ENCODE measurements around the gene PAGE3. TPM values are rescaled to one million over a fixed set of nuclear protein-coding genes. Genes with fewer than 3 reads are reported as not detected.
A peak's percentile ranks its signal among the peaks of the same experiment; 100 is the strongest.

Gene PAGE3, protein sequence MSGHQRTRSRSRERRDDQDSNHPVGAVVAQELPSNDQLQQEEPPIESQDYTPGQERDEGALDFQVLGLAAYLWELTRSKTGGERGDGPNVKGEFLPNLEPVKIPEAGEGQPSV
- polyA plus RNA-seq (ENCODE audit: insufficient read length in 3 of 3): not detected
- long read RNA-seq, donor 1: 0 reads
- long read RNA-seq, donor 2: 0 reads
- long read RNA-seq, donor 3: 0 reads
- long read RNA-seq, donor 4: 0 reads
- long read RNA-seq, donor 5: 0 reads
- long read RNA-seq, donor 6: 0 reads
- long read RNA-seq, donor 7: 0 reads
- long read RNA-seq, donor 8: 0 reads
- long read RNA-seq, donor 9: 0 reads
- long read RNA-seq, donor 10: 0 reads
- long read RNA-seq, donor 11: 0 reads
- long read RNA-seq, donor 12: 0 reads
- long read RNA-seq, donor 13: 0 reads
- long read RNA-seq, donor 14: 0 reads
- long read RNA-seq, donor 15: 0 reads
- long read RNA-seq, donor 16: 0 reads

DNA sequence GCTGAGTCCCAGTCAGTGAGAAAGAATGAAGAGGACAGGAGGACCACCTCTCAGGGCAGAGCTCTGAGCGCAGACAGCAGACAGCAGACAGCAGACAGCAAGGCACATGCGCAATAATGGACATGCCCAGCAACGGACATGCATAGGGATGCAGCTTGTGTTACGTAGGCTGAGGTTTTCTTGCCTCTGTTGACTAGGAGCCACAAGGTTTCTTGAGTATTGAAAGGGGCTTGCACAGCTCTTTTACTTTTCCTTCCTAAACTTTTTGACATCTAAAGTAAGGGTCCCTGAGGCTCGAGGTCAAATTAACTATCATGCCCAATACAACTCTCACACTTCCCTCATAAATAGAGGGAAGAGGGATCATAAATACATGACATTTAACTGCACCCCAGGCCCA is at the start of gene PAGE3:
TSS of gene PAGE3 (minus strand) at position 101 of the 400 bp plus-strand sequence. CDS start 1,013 bp downstream, outside the sequence.
- DNase-seq: no peak

DNA sequence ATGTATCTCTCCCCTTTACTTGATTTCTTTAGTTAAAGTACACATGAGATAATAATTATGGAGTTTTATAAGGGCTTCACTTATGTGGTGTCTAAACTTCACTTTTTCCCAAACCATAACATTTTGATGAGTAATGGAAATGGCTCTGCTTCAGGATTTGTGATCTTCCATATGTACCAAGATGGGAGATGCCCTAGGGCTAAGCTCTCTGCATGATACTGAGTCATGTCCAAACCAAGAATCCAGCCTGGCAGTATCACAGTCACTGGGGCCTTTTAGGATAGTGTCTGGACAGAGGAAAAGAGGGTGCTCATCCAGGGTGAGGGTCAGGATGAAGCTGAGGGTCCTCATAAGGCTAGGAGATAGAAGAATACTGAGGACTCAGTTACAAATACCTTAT is 47.9 kb upstream of the PAGE3 start:
- no peak for DNase-seq

DNA sequence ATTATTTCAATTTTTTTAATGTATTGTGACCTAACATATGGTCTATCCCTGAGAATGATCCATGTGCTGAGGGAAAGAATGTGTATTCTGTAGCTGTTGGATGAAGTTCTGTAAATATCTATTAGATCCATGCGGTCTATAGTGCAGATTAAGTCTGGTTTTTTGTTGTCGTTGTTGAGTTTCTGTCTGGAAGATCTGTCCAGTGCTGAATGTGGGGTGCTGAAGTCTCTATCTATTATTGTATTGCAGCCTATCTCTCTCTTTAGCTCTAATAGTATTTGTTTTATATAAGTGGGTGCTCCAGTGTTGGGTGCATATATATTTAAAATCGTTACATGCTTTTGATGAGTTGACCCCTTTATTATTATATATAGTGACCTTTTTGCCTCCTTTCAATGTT is 26.2 kb upstream of the PAGE3 start:
- DNase-seq: no peak

GRCh38 chrX:55279832-55280231 is 15.1 kb upstream of the PAGE3 start:
- DNase-seq: no peak

DNA sequence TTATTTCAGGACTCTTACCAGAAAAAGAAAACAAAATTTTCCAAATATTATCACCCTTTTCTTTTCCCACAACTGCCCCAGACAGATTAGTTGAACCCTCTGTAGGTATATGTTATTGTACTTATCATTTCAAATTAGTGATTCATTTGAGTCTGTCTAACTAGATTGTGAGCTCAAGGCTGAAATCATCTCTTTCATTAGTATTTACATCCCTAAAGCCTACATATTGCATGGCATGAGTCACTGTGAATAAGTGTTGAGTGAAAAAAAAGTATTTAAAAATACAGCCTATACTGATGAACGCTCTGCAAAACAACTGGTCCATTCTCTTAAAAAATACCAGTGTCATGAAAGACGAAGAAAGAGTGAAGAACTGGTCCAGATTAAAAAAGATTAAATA is 3.9 kb downstream of the PAGE3 start:
- DNase-seq: no peak

- no peak for DNase-seq
Measured at GRCh38 chrX:55253528-55253927, 11.2 kb downstream of the PAGE3 start.

GRCh38 chrX:55240788-55241340 is 23.9 kb downstream of the PAGE3 start:
- DNase-seq: peak; percentile 48

DNA sequence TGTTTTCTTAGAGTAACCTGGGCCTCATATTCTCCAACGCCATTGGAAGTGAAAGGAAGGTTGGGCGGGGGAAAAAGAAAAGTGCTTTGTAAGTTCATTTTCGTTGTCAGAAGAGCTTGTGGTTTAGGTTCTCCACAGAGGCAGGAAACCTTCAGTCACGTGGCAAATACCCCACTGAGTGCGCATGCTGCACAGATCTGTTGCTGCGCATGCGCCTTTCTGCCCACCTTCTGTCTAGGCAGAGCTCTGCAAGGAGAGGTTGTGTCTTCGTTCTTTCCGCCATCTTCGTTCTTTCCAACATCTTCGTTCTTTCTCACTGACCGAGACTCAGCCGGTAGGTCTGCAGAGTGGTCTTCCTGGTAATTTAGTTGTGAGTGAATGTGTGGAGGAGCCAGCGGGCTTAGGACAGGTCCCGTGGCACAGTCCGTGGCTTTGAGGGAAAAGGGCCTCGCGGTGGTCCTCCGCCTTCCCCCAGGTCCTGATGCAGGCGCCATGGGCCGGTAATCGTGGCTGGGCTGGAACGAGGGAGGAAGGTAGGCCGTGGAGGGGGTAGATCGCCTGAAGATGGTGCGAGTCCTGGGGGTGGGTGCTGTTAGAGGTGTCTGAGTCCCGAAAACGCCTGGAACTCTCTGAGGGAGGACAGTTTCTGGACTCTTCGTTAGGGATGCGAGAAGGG is 44.5 kb downstream of the PAGE3 start, which contains the start of gene PAGE5:
TSS of gene PAGE5 (plus strand) at position 228 of the 676 bp plus-strand sequence. CDS start 1,037 bp downstream, outside the sequence.
- DNase-seq: no peak

GRCh38 chrX:55213381-55213780 is 51.3 kb downstream of the PAGE3 start:
- no peak for DNase-seq

DNA sequence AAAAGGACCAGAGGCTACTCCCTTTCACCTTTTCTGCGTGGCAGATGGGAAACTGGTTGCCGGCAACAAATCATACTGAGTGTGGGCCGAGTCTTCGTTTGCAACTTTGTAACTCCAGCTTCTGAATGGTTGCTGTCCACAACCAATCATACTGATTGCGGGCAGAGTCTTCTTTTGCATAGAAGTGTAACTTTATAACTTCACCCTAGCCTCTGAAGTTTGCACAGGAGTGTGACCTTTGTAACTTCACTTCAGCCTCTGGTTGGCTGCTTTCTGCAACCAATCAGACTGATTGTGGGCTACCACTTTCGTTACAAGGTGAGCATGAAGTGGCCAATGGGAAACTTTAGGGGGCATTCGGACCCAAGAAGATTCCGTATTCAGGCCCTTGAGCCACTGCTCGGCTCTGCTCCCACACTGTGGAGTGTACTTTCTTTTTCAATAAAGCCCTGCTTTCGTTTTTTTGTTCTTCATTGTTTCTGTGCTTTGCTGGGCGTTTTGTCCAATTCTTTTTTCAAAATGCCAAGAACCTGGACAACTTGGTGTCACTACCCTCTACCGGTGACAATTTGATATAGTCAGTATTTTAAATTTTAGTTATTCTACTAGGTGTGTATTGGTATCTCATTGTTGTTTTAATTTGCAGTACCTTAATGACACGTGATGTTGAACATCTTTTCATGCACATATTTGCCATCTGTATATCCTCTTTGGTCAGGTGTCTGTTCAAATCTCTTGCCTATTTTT is 53.6 kb downstream of the PAGE3 start:
- DNase-seq: no peak

Other genes starting within 250 kb of the PAGE3 start
- gene ALAS2, start 233.9 kb downstream of the PAGE3 start, polyA plus RNA-seq (ENCODE audit: insufficient read length in 3 of 3): 10 to 100 TPM; 10.8 to 11.3 (median 11.0) TPM
- not detected for gene PAGE2B, start 189.9 kb downstream of the PAGE3 start, polyA plus RNA-seq (ENCODE audit: insufficient read length in 3 of 3)
- gene PAGE2, start 175.9 kb downstream of the PAGE3 start, polyA plus RNA-seq (ENCODE audit: insufficient read length in 3 of 3): not detected
- not detected for gene PAGE5, start 44.6 kb downstream of the PAGE3 start, polyA plus RNA-seq (ENCODE audit: insufficient read length in 3 of 3)
- gene MAGEH1, start 187.2 kb upstream of the PAGE3 start, polyA plus RNA-seq (ENCODE audit: insufficient read length in 3 of 3): 10 to 100 TPM; 65.9 to 79.4 (median 70.0) TPM
- 10 to 100 TPM; 11.5 to 13.7 (median 12.7) TPM for gene USP51, start 224.9 kb upstream of the PAGE3 start, polyA plus RNA-seq (ENCODE audit: insufficient read length in 3 of 3)